ENCODE data around the gene CBLN3. TPM values are rescaled to one million over a fixed set of nuclear protein-coding genes. Genes with fewer than 3 reads are reported as not detected.
A peak's percentile ranks its signal among the peaks of the same experiment; 100 is the strongest.
"Not testable (repeated sequence)": the region's sequence is repeated elsewhere in the genome, so short reads cannot be mapped to it uniquely, and the experiment has no call there.

Gene CBLN3
- total RNA-seq, 1 donor from 2014 or later: 0.55 TPM

DNA sequence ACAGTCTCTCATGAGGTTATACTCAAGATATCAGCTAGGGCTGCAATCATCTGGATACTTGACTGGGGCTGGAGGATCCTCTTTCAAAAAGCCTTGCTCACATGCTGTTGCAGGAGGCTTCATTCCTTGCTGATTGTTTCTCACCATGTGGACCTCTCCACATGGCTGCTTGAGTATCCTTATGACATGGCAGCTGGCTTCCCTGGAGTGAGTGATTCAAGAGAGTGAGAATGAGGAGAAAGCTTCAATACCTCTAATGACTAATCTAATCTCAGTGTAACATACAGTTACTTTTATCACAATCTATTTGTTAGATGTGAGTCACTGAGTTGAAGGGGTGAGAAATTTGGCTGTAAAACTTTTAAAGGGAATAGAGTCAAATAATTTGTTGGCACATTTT is 27.5 kb upstream of the CBLN3 start:
- DNase-seq: no peak
- peaks cover 12% of the 10 kb centered on the region for H3K4me1 ChIP-seq
- no peak overlapping the region for H3K4me3 ChIP-seq
- H3K9me3 ChIP-seq (replicated peaks): no peaks in the 10 kb centered on the region
- H3K36me3 ChIP-seq: no peaks in the 10 kb centered on the region
- TF ChIP-seq, protein P1, sequence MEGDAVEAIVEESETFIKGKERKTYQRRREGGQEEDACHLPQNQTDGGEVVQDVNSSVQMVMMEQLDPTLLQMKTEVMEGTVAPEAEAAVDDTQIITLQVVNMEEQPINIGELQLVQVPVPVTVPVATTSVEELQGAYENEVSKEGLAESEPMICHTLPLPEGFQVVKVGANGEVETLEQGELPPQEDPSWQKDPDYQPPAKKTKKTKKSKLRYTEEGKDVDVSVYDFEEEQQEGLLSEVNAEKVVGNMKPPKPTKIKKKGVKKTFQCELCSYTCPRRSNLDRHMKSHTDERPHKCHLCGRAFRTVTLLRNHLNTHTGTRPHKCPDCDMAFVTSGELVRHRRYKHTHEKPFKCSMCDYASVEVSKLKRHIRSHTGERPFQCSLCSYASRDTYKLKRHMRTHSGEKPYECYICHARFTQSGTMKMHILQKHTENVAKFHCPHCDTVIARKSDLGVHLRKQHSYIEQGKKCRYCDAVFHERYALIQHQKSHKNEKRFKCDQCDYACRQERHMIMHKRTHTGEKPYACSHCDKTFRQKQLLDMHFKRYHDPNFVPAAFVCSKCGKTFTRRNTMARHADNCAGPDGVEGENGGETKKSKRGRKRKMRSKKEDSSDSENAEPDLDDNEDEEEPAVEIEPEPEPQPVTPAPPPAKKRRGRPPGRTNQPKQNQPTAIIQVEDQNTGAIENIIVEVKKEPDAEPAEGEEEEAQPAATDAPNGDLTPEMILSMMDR (IDR thresholded peaks at IDR 0.05; ENCODE audit: borderline replicate concordance): no peak
- intact Hi-C loops (cut with micrococcal nuclease): no loop called here
- no peaks in the 10 kb centered on the region for H3K27me3 ChIP-seq (ENCODE audit: low read depth)
- H3K27ac ChIP-seq (replicated peaks): no peak overlapping the region

DNA sequence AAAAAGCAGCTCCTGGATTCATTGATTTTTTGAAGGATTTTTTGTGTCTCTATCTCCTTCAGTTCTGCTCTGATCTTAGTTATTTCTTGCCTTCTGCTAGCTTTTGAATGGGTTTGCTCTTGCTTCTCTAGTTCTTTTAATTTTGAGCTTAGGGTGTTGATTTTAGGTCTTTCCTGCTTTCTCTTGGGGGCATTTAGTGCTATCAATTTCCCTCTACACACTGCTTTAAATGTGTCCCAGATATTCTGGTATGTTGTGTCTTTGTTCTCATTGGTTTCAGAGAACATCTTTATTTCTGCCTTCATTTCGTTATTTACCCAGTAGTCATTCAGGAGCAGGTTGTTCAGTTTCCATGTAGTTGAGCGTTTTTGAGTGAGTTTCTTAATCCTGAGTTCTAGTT is 21.4 kb upstream of the CBLN3 start:
- DNase-seq; H3K9me3 ChIP-seq (replicated peaks); intact Hi-C loops (cut with micrococcal nuclease); H3K36me3 ChIP-seq; H3K4me3 ChIP-seq; H3K27ac ChIP-seq (replicated peaks); H3K27me3 ChIP-seq (ENCODE audit: low read depth); H3K4me1 ChIP-seq: not testable (repeated sequence)

DNA sequence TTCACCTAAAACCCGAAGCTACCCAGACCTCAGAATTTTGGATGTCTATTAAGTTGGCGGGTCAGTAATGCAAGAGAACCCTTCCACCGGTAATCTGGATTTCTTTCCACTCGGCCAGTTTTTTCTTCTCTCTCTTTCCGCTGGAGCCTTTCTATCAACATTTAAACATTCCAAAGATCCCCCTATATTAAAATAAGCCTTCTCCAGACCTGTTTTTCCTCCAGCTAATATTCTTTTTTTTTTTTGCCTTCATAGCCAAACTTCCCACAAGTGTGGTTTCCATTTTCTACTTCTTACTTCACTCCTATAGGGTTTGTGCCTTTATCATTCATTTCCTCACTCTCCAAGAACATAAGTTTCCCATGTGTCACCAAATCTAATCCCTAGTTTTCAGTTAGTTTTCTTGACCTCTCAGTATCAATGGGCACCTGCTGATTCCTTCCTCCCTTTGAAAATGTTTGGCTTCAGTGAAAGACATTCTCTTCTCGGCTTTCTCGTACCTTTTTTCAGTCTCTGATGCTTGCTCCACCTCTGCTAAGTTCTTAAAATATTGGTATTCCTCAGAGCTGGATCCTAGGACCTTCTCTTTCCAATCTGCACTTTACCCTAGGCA is 13.7 kb upstream of the CBLN3 start:
- Histone ChIP-seq H3K36me3 (peaks cover 31% of the 10 kb centered on the region), H3K9me3 (replicated peaks) (no peaks in the 10 kb centered on the region), H3K4me1 (peaks cover 51% of the 10 kb centered on the region), H3K27me3 (ENCODE audit: low read depth) (no peaks in the 10 kb centered on the region), H3K27ac (replicated peaks) (peak overlapping the region; percentile 100), H3K4me3 (peak overlapping the region; percentile 79)
- intact Hi-C loops (cut with micrococcal nuclease): no loop called here
- DNase-seq: no peak
- TF ChIP-seq, protein P1 (IDR thresholded peaks at IDR 0.05; ENCODE audit: borderline replicate concordance): no peak

DNA sequence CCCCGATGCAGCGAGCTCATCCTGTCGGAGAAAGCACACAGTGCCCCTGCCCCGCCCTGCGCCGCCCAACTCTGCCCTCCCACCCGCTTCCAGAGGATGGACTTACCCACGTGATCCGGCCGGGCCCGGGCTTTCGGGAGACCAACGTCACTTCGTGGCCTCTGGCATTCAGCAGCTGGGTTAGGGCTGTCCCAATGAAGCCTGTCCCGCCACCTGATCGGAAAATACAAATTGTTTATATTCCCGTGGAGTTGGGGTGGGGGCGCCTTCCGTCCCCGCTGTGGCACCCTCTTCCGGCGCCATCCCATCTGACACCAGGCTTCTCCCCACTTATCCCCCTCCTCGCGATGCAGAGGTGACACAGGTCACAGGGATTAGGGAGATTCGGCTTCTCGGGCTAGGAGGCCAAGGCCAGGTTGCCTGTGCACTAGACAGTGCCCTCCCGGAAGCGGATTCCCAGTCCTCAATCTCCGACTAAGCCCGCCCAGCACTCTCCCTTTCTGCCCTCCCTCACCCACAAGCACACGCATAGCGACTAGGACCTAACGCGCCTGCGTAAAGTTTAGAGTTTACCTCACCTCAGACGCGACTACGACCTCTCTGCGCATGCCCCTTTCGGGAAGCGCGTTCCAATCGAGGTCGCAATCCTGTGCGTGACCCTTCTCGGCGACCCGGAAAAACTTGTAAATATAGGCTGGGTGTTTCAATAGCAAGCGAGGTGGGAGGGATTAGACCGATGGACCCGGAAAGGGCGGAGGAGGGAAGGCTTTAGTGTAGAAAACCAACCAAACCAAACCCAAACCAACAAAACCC is 13.0 kb upstream of the CBLN3 start, which contains the start of gene SDR39U1:
Gene SDR39U1, minus strand, starts transcription at position 537 of the 813 bp plus-strand sequence. Its CDS starts 7 bp downstream, at position 530.
- Histone ChIP-seq H3K4me3 (peak within 1 kb of the TSS; percentile 79), H3K27ac (replicated peaks) (peak within 1 kb of the TSS; percentile 100), H3K9me3 (replicated peaks) (no peaks in the 10 kb centered on the region), H3K4me1 (peaks cover 58% of the 10 kb centered on the region), H3K36me3 (peaks cover 38% of the 10 kb centered on the region), H3K27me3 (ENCODE audit: low read depth) (no peaks in the 10 kb centered on the region)
- peak; percentile 96 for DNase-seq
- TF ChIP-seq, protein P1 (IDR thresholded peaks at IDR 0.05; ENCODE audit: borderline replicate concordance): no peak
- intact Hi-C loops (cut with micrococcal nuclease): no loop called here

DNA sequence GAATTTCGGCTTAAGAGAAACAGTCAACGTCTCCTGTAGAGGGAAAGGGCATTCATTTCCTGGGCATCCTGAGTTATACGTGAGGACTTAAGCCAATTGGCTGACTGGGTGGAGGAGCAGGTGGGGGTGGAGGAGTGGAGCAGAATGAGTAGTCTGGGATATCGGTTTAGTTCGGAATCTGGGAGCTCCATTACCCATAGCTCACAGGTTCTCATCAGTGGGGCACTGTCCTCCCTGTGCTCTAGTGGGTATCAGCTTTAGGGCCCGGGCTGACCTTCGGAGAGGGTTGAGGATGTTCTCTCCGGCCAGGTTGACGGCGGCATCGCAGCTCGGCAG is 12.4 kb upstream of the CBLN3 start:
- H3K27ac ChIP-seq (replicated peaks): peak overlapping the region; percentile 100
- intact Hi-C loops (cut with micrococcal nuclease): no loop called here
- TF ChIP-seq, protein P1 (IDR thresholded peaks at IDR 0.05; ENCODE audit: borderline replicate concordance): no peak
- DNase-seq: no peak
- H3K36me3 ChIP-seq: peaks cover 44% of the 10 kb centered on the region
- H3K4me1 ChIP-seq: peaks cover 64% of the 10 kb centered on the region
- H3K4me3 ChIP-seq: peak overlapping the region; percentile 79
- no peaks in the 10 kb centered on the region for H3K9me3 ChIP-seq (replicated peaks)
- no peaks in the 10 kb centered on the region for H3K27me3 ChIP-seq (ENCODE audit: low read depth)

DNA sequence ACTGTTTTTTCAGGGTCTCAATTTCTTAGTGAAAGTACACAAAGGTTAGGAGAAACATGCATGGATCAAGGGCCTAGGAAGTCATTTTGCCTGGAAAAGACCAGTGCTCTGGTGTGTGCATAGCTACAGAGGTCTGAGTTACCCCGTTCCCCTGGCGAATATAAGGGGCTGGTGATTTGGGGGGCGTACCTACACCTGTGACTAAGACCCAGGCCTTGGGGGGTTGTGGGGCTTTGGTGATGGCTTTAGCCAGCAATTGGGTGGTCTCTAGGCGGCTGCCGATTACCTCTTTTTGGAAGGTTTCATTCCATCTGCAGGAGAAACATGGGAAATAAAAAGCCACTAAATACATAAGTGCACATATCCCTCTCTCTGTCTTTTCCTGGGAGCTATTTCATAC is 12.0 kb upstream of the CBLN3 start:
- Histone ChIP-seq H3K27ac (replicated peaks) (peak overlapping the region; percentile 100), H3K27me3 (ENCODE audit: low read depth) (no peaks in the 10 kb centered on the region), H3K36me3 (peaks cover 45% of the 10 kb centered on the region), H3K9me3 (replicated peaks) (no peaks in the 10 kb centered on the region), H3K4me1 (peaks cover 67% of the 10 kb centered on the region), H3K4me3 (peak overlapping the region; percentile 79)
- DNase-seq: no peak
- TF ChIP-seq, protein P1 (IDR thresholded peaks at IDR 0.05; ENCODE audit: borderline replicate concordance): no peak
- intact Hi-C loops (cut with micrococcal nuclease): no loop called here

All from left ventricle myocardium inferior (tissue), 1 donor.